Panc1 (cell line): ENCODE results near the gene EXPH5. TPM values are rescaled to one million over a fixed set of nuclear protein-coding genes. Genes with fewer than 3 reads are reported as not detected.

Source experiments
- ATAC-seq: fragments of 200-7000 bp; cut with Tn5 transposase; 2 replicates; pipeline ENCODE4 v1.9.1; 2020; ENCODE audit warnings: mild to moderate bottlenecking, moderate library complexity
- BruUV-seq: library from RNA; stranded (reverse); fragments of 400-500 nt; replicated peaks from 2 replicates; lab custom pipeline; 2021; lab: Mats Ljungman, UMichigan
- CTCF ChIA-PET: fragments of 300-600 bp; sonication (Branson Sonifier 250); formaldehyde crosslinking; loops from one replicate; lab custom pipeline; 2022; ENCODE audit warnings: antibody characterized with exemption; lab: Charles Lee
- POLR2A ChIA-PET: fragments of 300-600 bp; sonication (Branson Sonifier 250); formaldehyde crosslinking; loops from one replicate; lab custom pipeline; 2022; ENCODE audit warnings: antibody characterized with exemption; lab: Charles Lee
- DNase-seq: peaks from one replicate; pipeline ENCODE4 v3.0.0-alpha.2; 2010; ENCODE audit warnings: low read depth, low spot score
- H3K27ac ChIP-seq: 2 replicates; pipeline ENCODE4 v1.5.1; 2011; ENCODE audit warnings: mild to moderate bottlenecking, low read length, inconsistent platforms
- H3K27me3 ChIP-seq: fragments of 200-500 bp; sonication (Bioruptor generic); 2 replicates; pipeline ENCODE4 v1.6.0; 2014; ENCODE audit warnings: low read length, inconsistent platforms; ENCODE audit not compliant: control insufficient read depth, insufficient read depth
- H3K36me3 ChIP-seq: fragments of 200-500 bp; sonication (Bioruptor generic); 2 replicates; pipeline ENCODE4 v1.5.1; 2014; ENCODE audit warnings: inconsistent platforms, mild to moderate bottlenecking, low read length, moderate library complexity; ENCODE audit not compliant: control insufficient read depth, insufficient read depth
- H3K4me1 ChIP-seq: 2 replicates; pipeline ENCODE4 v1.5.1; 2011; ENCODE audit warnings: inconsistent platforms, mild to moderate bottlenecking, low read length, moderate library complexity; ENCODE audit not compliant: control insufficient read depth, insufficient read depth
- H3K4me3 ChIP-seq, 2 experiments: 2 replicates each; pipeline ENCODE4 v1.5.1; 2011 to 2012; ENCODE audit warnings: low read depth in 2 of 2, low read length in 2 of 2, mild to moderate bottlenecking in 2 of 2, inconsistent platforms in 1 of 2, moderate library complexity in 1 of 2
- H3K9me3 ChIP-seq: fragments of 200-500 bp; sonication (Bioruptor generic); 2 replicates; pipeline ENCODE4 v1.5.1; 2014; ENCODE audit warnings: low read depth, mild to moderate bottlenecking, inconsistent platforms, low read length, moderate library complexity; ENCODE audit not compliant: control insufficient read depth, insufficient read depth
- POLR2AphosphoS5 ChIP-seq: IDR thresholded peaks from 2 replicates; pipeline ENCODE4 v1.6.1; 2012; ENCODE audit warnings: mild to moderate bottlenecking, low read depth, low read length, moderate library complexity
- SIN3A ChIP-seq: IDR thresholded peaks from 2 replicates; pipeline ENCODE4 v1.6.1; 2012; ENCODE audit warnings: low read depth, mild to moderate bottlenecking, low read length, moderate library complexity, borderline replicate concordance; ENCODE audit not compliant: insufficient read depth
- TCF7L2 ChIP-seq: IDR thresholded peaks from 2 replicates; pipeline ENCODE4 v1.6.1; 2011; ENCODE audit warnings: mild to moderate bottlenecking, low read depth, low read length, inconsistent platforms
- in situ Hi-C: cut with HindIII; loops from 2 replicates; pipeline ENCODE4 v1.10.0; 2016; ENCODE audit warnings: low sequenced_read_pairs, low pct_unique_long_range_greater_than_20kb
- intact Hi-C: fragments of 100-400 bp; cut with micrococcal nuclease; formaldehyde crosslinking; loops from one replicate; pipeline ENCODE4 v1.10.0; 2022; ENCODE audit not compliant: unreplicated experiment
- total RNA-seq: library from RNA; stranded (reverse); gene quantifications from one replicate; pipeline ENCODE4 v1.2.1, GENCODE V29; 2021; ENCODE audit not compliant: unreplicated experiment
- TF ChIP-seq, protein P1 (sequence below): fragments of 450-650 bp; IDR thresholded peaks from 2 replicates; pipeline ENCODE4 v1.5.1; 2017; ENCODE audit warnings: mild to moderate bottlenecking
- TF ChIP-seq, protein P2 (sequence below), 2 experiments: IDR thresholded peaks; 2 replicates each; pipeline ENCODE4 v1.6.1; 2011 to 2012; ENCODE audit warnings: low read depth in 2 of 2, control low read depth in 1 of 2, low read length in 1 of 2, mild to moderate bottlenecking in 1 of 2, moderate library complexity in 1 of 2; ENCODE audit not compliant: insufficient read depth in 1 of 2

The EXPH5 gene
- total RNA-seq, 1 experiment from 2014 or later: 0.85 TPM

DNA sequence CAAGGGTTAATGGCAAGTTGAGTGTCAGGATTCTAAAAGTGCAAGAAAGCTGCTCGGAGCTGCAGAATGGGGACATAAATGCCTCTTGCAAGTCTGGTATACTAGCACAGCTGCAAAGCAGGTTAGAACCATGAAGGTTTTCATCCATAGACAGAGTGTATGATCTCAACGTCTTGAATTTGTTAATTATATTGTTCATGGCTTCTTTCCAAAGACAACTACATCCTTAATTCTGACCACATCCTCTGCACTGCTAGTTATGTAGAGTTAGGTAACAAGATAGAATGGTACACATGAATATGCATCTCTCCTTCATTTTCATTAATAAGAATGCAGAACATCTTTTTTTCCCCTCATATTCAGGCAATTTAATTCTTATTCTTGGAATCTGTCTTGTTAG, 34.2 kb downstream of the EXPH5 start:
- no peak for ATAC-seq

DNA sequence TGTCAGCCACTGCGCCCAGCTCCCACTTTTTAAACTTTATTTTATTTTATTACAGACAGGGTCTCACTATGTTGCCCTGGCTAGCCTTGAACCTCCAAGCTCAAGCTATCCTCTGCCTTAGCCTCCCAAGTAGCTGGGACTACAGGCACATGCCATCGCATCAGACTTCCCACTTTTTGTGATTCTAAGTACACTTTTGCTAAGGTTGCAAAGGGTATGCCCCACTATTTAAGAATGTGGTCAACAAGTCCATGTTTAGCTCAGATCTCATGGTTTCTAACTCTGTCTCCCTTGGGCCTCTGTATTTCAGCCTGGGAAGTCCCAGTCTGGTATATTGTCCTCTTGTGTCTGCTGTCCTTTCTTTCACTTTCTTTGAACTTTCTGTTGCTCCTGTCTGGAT, 35.3 kb downstream of the EXPH5 start:
- no peak overlapping the region for H3K4me3 ChIP-seq
- H3K36me3 ChIP-seq: no peaks in the 10 kb centered on the region
- ATAC-seq: no peak
- DNase-seq: no peak
- TF ChIP-seq POLR2AphosphoS5 (no peak), SIN3A (no peak), TCF7L2 (no peak)
- TF ChIP-seq, protein P1, sequence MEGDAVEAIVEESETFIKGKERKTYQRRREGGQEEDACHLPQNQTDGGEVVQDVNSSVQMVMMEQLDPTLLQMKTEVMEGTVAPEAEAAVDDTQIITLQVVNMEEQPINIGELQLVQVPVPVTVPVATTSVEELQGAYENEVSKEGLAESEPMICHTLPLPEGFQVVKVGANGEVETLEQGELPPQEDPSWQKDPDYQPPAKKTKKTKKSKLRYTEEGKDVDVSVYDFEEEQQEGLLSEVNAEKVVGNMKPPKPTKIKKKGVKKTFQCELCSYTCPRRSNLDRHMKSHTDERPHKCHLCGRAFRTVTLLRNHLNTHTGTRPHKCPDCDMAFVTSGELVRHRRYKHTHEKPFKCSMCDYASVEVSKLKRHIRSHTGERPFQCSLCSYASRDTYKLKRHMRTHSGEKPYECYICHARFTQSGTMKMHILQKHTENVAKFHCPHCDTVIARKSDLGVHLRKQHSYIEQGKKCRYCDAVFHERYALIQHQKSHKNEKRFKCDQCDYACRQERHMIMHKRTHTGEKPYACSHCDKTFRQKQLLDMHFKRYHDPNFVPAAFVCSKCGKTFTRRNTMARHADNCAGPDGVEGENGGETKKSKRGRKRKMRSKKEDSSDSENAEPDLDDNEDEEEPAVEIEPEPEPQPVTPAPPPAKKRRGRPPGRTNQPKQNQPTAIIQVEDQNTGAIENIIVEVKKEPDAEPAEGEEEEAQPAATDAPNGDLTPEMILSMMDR: no peak
- TF ChIP-seq, protein P2, sequence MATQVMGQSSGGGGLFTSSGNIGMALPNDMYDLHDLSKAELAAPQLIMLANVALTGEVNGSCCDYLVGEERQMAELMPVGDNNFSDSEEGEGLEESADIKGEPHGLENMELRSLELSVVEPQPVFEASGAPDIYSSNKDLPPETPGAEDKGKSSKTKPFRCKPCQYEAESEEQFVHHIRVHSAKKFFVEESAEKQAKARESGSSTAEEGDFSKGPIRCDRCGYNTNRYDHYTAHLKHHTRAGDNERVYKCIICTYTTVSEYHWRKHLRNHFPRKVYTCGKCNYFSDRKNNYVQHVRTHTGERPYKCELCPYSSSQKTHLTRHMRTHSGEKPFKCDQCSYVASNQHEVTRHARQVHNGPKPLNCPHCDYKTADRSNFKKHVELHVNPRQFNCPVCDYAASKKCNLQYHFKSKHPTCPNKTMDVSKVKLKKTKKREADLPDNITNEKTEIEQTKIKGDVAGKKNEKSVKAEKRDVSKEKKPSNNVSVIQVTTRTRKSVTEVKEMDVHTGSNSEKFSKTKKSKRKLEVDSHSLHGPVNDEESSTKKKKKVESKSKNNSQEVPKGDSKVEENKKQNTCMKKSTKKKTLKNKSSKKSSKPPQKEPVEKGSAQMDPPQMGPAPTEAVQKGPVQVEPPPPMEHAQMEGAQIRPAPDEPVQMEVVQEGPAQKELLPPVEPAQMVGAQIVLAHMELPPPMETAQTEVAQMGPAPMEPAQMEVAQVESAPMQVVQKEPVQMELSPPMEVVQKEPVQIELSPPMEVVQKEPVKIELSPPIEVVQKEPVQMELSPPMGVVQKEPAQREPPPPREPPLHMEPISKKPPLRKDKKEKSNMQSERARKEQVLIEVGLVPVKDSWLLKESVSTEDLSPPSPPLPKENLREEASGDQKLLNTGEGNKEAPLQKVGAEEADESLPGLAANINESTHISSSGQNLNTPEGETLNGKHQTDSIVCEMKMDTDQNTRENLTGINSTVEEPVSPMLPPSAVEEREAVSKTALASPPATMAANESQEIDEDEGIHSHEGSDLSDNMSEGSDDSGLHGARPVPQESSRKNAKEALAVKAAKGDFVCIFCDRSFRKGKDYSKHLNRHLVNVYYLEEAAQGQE (IDR thresholded peaks at IDR 0.05; ENCODE audit: insufficient read depth in 1 of 2, low read depth in 2 of 2, low read length in 1 of 2): no peak
- H3K27ac ChIP-seq: no peak overlapping the region
- ChIA-PET POLR2A (no interaction called here), CTCF (no interaction called here)
- no peaks in the 10 kb centered on the region for H3K4me1 ChIP-seq
- no peaks in the 10 kb centered on the region for H3K9me3 ChIP-seq
- H3K27me3 ChIP-seq: peaks cover 11% of the 10 kb centered on the region
- intact Hi-C loops (no loop called here), in situ Hi-C loops (no loop called here)
- BruUV-seq: no TSS peak

More for the DNA sequence above, 34.2 kb downstream of the EXPH5 start:
- Histone ChIP-seq H3K4me3 (no peak overlapping the region), H3K9me3 (no peaks in the 10 kb centered on the region), H3K36me3 (no peaks in the 10 kb centered on the region), H3K27me3 (peaks cover 11% of the 10 kb centered on the region), H3K27ac (no peak overlapping the region), H3K4me1 (no peaks in the 10 kb centered on the region)
- ChIA-PET CTCF (no interaction called here), POLR2A (no interaction called here)
- no peak for DNase-seq
- in situ Hi-C loops (no loop called here), intact Hi-C loops (no loop called here)
- TF ChIP-seq SIN3A: no peak
- TF ChIP-seq TCF7L2: no peak
- TF ChIP-seq, protein P1: no peak
- TF ChIP-seq POLR2AphosphoS5: no peak
- TF ChIP-seq, protein P2 (IDR thresholded peaks at IDR 0.05; ENCODE audit: insufficient read depth in 1 of 2, low read depth in 2 of 2, low read length in 1 of 2): no peak
- no TSS peak for BruUV-seq
